ENCODE data around the gene ASTL.

ASTL gene

DNA sequence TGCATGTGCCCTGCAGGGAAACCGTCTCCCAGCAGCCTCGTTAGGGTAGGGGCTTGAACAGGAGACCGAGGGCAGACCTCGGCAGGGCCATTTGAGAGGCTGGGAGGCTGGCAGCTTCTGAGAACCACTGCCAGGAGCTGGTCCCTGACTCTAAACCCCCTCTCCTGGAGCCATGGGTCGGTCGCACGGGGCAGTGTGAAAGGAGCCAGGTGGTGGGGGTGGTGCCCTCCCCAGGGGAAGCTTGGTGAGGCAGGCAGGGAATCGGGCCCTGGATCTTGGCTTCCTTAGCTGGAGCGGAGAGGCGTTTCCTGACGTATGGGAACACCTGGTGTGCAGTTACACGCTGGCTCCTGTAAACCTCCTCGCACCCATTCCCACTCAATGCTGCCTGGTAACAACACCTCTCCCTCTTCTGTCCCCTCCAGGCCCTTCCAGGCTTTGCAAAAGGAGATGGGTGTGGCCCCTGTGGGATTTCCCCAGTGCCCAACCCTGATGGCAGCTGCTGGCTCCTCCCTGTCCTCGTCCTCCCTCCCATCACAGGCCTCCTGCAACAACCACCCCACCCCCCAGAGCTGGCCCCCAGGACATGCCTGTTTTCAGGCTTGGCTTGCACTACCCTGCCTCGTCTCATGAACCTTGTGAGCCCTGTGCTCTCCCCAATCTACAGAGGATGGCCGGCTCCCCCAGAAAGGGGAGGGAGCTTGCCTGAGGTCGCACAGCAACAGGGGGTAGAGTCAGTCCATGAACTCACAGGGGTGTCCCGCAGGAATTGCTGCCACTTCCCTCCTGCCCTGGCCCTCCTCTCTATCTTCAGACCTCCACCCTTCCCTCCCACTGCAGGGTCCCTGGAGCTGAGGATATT, 46.4 kb downstream of the ASTL start:
- no peak for TF ChIP-seq ESRRG (CRISPR knock-in tag; IDR thresholded peaks at IDR 0.05)
- ATAC-seq: no peak; the same call in 2 of the 3 replicates

GRCh38 chr2:96091141-96091710, 47.1 kb downstream of the ASTL start:
- TF ChIP-seq PPARA (CRISPR knock-in tag; IDR thresholded peaks at IDR 0.05; ENCODE audit: borderline replicate concordance): no peak
- no peak for TF ChIP-seq CSRNP3 (CRISPR knock-in tag; IDR thresholded peaks at IDR 0.05)
- no peak for TF ChIP-seq CSDC2 (CRISPR knock-in tag; IDR thresholded peaks at IDR 0.05)
- TF ChIP-seq ESRRG (CRISPR knock-in tag; IDR thresholded peaks at IDR 0.05): no peak
- no peak for TF ChIP-seq ZFP30 (CRISPR knock-in tag; IDR thresholded peaks at IDR 0.05)
- no peak for TF ChIP-seq TCF4 (CRISPR knock-in tag; IDR thresholded peaks at IDR 0.05; ENCODE audit: borderline replicate concordance)
- TF ChIP-seq, protein P1, sequence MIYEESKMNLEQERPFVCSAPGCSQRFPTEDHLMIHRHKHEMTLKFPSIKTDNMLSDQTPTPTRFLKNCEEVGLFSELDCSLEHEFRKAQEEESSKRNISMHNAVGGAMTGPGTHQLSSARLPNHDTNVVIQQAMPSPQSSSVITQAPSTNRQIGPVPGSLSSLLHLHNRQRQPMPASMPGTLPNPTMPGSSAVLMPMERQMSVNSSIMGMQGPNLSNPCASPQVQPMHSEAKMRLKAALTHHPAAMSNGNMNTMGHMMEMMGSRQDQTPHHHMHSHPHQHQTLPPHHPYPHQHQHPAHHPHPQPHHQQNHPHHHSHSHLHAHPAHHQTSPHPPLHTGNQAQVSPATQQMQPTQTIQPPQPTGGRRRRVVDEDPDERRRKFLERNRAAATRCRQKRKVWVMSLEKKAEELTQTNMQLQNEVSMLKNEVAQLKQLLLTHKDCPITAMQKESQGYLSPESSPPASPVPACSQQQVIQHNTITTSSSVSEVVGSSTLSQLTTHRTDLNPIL (CRISPR knock-in tag; IDR thresholded peaks at IDR 0.05; ENCODE audit: low read depth): no peak
- TF ChIP-seq ARNTL (CRISPR knock-in tag; IDR thresholded peaks at IDR 0.05; ENCODE audit: borderline replicate concordance, low read depth): no peak
- TF ChIP-seq ZNF70 (CRISPR knock-in tag; IDR thresholded peaks at IDR 0.05): no peak
- no peak for TF ChIP-seq GLIS3 (CRISPR knock-in tag; IDR thresholded peaks at IDR 0.05)
- no peak for TF ChIP-seq ZNF8 (CRISPR knock-in tag; IDR thresholded peaks at IDR 0.05)
- no peak for TF ChIP-seq TOX (CRISPR knock-in tag; IDR thresholded peaks at IDR 0.05; ENCODE audit: borderline replicate concordance)
- no peak for TF ChIP-seq BACH2 (CRISPR knock-in tag; IDR thresholded peaks at IDR 0.05; ENCODE audit: borderline replicate concordance)
- TF ChIP-seq ZC3H10 (CRISPR knock-in tag; IDR thresholded peaks at IDR 0.05): no peak
- TF ChIP-seq ISL1 (CRISPR knock-in tag; IDR thresholded peaks at IDR 0.05): no peak
- TF ChIP-seq RARB (CRISPR knock-in tag; IDR thresholded peaks at IDR 0.05): no peak
- ATAC-seq: no peak

GRCh38 chr2:96090196-96090926, 47.9 kb downstream of the ASTL start:
- ATAC-seq: no peak; the same call in 2 of the 3 replicates
- TF ChIP-seq GLIS3 (CRISPR knock-in tag; IDR thresholded peaks at IDR 0.05) (no peak), ZC3H10 (CRISPR knock-in tag; IDR thresholded peaks at IDR 0.05) (no peak)

DNA sequence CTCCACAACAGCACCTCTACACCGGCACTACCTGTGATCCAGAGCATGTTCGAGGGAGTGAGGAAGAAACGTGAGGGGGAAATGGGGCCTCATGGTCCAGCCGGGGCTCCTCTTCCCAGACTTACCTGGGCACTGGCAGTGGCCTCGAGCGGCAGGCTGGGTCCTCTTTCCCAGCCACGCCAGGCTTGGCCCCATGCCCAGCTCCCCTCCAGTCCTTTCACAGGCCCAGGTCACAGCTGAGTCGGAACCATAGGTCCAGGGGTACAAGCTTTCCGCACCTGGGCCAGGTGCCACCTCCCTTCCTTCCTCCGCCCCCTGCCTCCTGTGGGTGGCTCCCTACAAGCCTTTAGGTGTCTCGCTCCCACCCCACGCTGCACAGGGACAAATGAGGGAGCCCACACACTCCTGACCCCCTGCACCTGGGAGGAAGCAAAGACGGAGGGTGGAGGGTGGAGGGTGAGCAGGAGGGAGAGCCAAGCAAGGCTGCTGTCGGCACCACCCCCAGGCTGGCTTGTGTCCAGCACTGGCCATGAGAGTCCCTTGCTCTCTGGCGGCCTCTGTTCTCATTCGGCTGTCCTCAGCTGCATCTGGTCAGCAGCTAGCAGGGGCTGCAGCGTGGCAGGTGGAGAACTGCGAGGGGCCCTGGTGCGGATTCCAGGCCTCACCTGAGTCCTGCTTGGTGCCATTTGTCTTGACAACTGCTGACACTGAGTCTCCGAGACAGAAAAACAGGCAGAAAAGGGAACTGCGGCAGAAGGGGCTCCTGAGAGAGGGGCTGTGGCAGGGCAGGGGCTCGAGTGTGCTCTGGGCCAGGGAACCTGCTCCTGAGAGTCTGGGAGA, 48.7 kb downstream of the ASTL start:
- ATAC-seq: no peak; the same call in 2 of the 3 replicates
- TF ChIP-seq TOX (CRISPR knock-in tag; IDR thresholded peaks at IDR 0.05; ENCODE audit: borderline replicate concordance): no peak
- no peak for TF ChIP-seq TSHZ2 (CRISPR knock-in tag; IDR thresholded peaks at IDR 0.05)
- TF ChIP-seq OSR1 (CRISPR knock-in tag; IDR thresholded peaks at IDR 0.05): no peak
- no peak for TF ChIP-seq ZC3H10 (CRISPR knock-in tag; IDR thresholded peaks at IDR 0.05)
- TF ChIP-seq RARB (CRISPR knock-in tag; IDR thresholded peaks at IDR 0.05): no peak
- no peak for TF ChIP-seq GLIS3 (CRISPR knock-in tag; IDR thresholded peaks at IDR 0.05)
- no peak for TF ChIP-seq ZNF565 (CRISPR knock-in tag; conservative IDR thresholded peaks at IDR 0.05; ENCODE audit: low read depth)
- no peak for TF ChIP-seq PPARA (CRISPR knock-in tag; IDR thresholded peaks at IDR 0.05; ENCODE audit: borderline replicate concordance)
- TF ChIP-seq PATZ1 (CRISPR knock-in tag; IDR thresholded peaks at IDR 0.05; ENCODE audit: borderline replicate concordance): no peak
- TF ChIP-seq ZNF70 (CRISPR knock-in tag; IDR thresholded peaks at IDR 0.05): no peak
- no peak for TF ChIP-seq ZFP3 (CRISPR knock-in tag; IDR thresholded peaks at IDR 0.05)
- no peak for TF ChIP-seq ESRRG (CRISPR knock-in tag; IDR thresholded peaks at IDR 0.05)
- TF ChIP-seq ISL1 (CRISPR knock-in tag; IDR thresholded peaks at IDR 0.05): no peak
- no peak for TF ChIP-seq SNAI2 (CRISPR knock-in tag; IDR thresholded peaks at IDR 0.05)
- no peak for TF ChIP-seq BACH2 (CRISPR knock-in tag; IDR thresholded peaks at IDR 0.05; ENCODE audit: borderline replicate concordance)
- no peak for TF ChIP-seq ARNTL (CRISPR knock-in tag; IDR thresholded peaks at IDR 0.05; ENCODE audit: borderline replicate concordance, low read depth)
- TF ChIP-seq CSRNP3 (CRISPR knock-in tag; IDR thresholded peaks at IDR 0.05): no peak
- TF ChIP-seq TCF4 (CRISPR knock-in tag; IDR thresholded peaks at IDR 0.05; ENCODE audit: borderline replicate concordance): no peak
